Muscle layer of colon (tissue), 2 donors: ENCODE results near the gene LEP.

Experiments used
- H3K27ac ChIP-seq: one replicate; pipeline ENCODE4 v1.7.0; 2013; ENCODE audit warnings: low read depth, mild to moderate bottlenecking, low read length, moderate library complexity
- H3K27me3 ChIP-seq, 2 donors: one replicate each; pipeline ENCODE4 v1.7.0; 2013; ENCODE audit warnings: low read length in 2 of 2, mild to moderate bottlenecking in 2 of 2; ENCODE audit not compliant: insufficient read depth in 2 of 2, control insufficient read depth in 1 of 2
- H3K36me3 ChIP-seq: one replicate; pipeline ENCODE4 v1.7.0; 2013; ENCODE audit warnings: mild to moderate bottlenecking, low read length; ENCODE audit not compliant: insufficient read depth
- H3K4me1 ChIP-seq: one replicate; pipeline ENCODE4 v1.7.0; 2013; ENCODE audit warnings: mild to moderate bottlenecking, low read length; ENCODE audit not compliant: insufficient read depth
- H3K4me3 ChIP-seq, 2 donors: one replicate each; pipeline ENCODE4 v1.7.0; 2013; ENCODE audit warnings: low read length in 2 of 2, low read depth in 1 of 2, mild to moderate bottlenecking in 1 of 2, moderate library complexity in 1 of 2
- H3K9ac ChIP-seq: one replicate; pipeline ENCODE4 v1.7.0; 2013; ENCODE audit warnings: low read length
- H3K9me3 ChIP-seq: one replicate; pipeline ENCODE4 v1.7.0; 2013; ENCODE audit warnings: mild to moderate bottlenecking, low read length
- donor health status: abdominal sarcoma.
- donor health status: Adenocarcinoma of cecum.

LEP gene

DNA sequence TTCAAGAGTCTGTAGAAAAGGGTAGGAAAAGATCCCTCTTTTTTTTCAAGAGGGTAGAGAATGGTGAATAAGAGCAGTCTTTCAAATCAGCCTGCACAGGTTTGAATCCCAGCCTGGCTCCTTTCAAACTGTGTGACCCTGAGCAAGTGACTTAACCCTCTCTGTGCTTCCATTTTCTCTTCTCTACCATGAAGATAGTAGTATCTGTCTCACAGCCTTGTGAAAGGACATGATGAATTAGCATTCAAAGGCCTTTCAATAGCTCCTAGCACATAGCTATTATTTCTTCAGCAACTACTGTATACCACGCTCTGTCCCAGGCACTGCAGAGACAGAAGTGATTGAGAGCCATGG lies 25.4 kb downstream of the LEP start:
- H3K27me3 ChIP-seq = peaks cover 0 to 9% of the 10 kb centered on the region in 2 donors
- peaks cover 31% of the 10 kb centered on the region for H3K4me1 ChIP-seq
- peak overlapping the region; percentile 19 for H3K27ac ChIP-seq
- H3K36me3 ChIP-seq = no peaks in the 10 kb centered on the region
- H3K4me3 ChIP-seq = peak overlapping the region in 1 of 2 donors; percentile 59
- H3K9ac ChIP-seq = no peak overlapping the region
- no peaks in the 10 kb centered on the region for H3K9me3 ChIP-seq

DNA sequence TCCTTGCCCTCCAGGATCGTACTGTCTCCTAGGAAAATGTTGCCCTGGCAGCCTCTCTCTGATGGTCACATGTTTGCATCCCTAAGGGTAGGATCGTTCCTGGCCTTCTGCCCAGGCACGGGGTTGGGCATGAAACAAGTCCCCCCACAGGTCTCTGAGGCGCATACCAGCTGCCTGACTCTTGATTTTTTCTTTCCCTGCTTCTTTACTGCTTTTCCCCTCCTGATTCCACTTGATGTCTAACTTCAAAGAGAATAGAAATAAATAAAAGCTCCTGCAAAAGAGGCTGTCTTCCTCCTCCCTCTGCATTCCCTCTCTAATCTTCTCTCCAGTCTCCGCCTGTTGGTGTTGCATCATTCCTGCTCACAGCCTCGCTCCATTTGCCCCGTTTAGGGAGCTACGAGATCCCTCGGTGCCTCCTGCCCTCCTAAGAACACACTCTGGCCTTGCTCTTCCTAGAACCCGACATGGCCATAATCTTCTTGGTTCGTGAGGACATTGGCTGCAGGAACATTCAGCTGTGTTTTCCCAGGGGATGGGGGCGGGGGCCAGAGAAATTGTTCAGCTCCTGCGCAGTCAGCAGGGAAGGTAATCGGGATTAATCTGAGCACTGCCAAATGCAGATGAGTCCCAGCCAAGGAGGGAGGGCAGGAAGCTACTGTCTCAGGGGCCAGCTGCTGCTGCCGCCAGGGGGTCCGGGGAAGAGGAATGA lies 26.0 kb downstream of the LEP start:
- peak overlapping the region in 1 of 2 donors; percentile 59 for H3K4me3 ChIP-seq

DNA sequence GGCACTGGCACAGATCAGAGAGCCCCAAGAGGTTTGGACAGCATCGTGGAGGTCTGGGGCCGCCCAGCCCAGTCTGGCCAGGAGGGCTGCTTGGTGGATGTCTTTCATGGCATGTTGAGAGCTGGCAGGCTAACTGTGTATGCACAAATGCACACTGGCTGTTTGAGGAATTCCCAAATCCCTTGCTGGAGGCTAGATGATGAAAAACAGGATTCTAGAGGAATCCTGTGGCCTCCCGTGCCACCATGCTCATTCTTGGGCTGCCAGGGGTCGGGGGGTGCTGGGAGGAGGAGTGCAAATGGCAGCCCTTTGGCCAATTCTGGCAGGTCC lies 26.5 kb downstream of the LEP start:
- Histone ChIP-seq H3K27me3 (peaks cover 0 to 10% of the 10 kb centered on the region in 2 donors), H3K4me3 (peak overlapping the region in 1 of 2 donors; percentile 59), H3K4me1 (peaks cover 31% of the 10 kb centered on the region), H3K36me3 (no peaks in the 10 kb centered on the region), H3K9ac (no peak overlapping the region), H3K9me3 (no peaks in the 10 kb centered on the region), H3K27ac (peak overlapping the region; percentile 19)

More for the DNA sequence above, 26.0 kb downstream of the LEP start:
- H3K27ac ChIP-seq = peak overlapping the region; percentile 19
- H3K27me3 ChIP-seq = peaks cover 0 to 10% of the 10 kb centered on the region in 2 donors
- H3K36me3 ChIP-seq = no peaks in the 10 kb centered on the region
- peaks cover 31% of the 10 kb centered on the region for H3K4me1 ChIP-seq
- H3K9ac ChIP-seq = no peak overlapping the region
- no peaks in the 10 kb centered on the region for H3K9me3 ChIP-seq

DNA sequence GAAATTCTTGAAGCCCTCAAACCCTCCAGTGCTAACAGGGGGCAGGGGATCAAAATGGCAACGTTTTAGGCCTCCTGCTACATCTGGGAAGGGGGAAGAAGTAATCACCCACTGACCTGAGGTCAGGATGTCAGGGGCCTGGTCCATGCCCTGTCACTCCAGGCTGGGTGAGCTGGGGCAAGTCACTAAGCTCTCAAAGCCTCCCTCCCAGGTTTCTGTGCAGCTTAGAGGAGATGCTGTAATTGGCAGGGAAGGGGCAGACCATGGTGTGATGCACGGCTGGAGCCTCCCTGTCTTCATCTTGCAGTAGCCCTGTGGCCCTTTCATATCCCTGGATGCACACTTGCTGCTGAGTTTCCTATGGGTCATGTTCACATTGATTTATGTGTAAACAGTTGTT lies 27.2 kb downstream of the LEP start:
- Histone ChIP-seq H3K27ac (no peak overlapping the region), H3K27me3 (peaks cover 0 to 10% of the 10 kb centered on the region in 2 donors), H3K36me3 (no peaks in the 10 kb centered on the region), H3K4me1 (peaks cover 31% of the 10 kb centered on the region), H3K9me3 (no peaks in the 10 kb centered on the region), H3K4me3 (no peak overlapping the region), H3K9ac (no peak overlapping the region)

DNA sequence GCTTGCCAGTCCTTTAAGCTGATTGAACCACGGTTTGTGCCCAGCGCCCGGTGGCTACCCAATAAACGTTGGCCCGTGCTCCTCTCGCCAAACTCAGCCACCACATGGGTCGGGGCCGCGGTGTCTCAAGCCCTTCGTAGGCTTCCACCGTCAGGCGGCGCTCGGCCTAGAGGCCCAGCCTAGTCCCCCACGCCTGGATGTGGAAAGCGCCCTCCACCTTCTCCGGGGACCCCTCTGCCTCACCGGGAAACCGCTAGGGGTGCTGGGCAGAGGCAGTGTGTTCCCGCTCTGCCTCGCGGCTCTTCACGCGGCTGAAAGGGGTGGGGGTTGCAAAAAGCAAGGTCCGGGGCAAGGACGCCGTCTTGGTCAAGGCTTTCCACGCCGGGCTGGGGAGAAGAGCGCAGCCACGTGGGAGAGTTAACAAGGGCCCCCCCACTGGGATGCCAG lies 29.8 kb downstream of the LEP start:
- peak overlapping the region; percentile 21 to 23 for H3K4me3 ChIP-seq
- H3K9ac ChIP-seq = no peak overlapping the region
- peaks cover 0 to 10% of the 10 kb centered on the region in 2 donors for H3K27me3 ChIP-seq
- H3K4me1 ChIP-seq = peaks cover 31% of the 10 kb centered on the region
- H3K27ac ChIP-seq = no peak overlapping the region
- no peaks in the 10 kb centered on the region for H3K9me3 ChIP-seq
- no peaks in the 10 kb centered on the region for H3K36me3 ChIP-seq

DNA sequence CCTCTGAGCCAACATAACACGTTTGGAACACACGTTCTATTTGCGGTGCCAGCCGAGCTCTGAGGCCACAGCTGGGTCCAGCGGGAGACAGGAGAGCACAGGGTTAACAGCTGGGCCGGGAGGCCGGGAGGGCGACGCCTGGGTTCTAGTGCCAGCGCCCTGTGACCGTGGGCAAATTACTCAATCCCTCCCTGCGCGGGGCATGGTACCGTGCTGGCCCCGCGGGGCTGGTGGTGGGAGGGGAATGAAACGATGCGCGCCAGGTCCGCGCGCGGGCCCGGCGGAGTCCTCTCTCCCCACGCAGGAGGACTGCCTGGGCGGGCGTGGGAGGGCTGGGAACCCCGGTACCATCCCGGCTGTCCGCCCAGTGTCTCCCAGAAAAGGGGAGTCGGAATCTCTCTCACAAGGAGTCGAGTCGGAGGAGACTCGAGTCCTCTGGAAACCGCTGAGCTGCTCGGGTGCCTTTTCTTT lies 30.4 kb downstream of the LEP start:
- peaks cover 0 to 10% of the 10 kb centered on the region in 2 donors for H3K27me3 ChIP-seq
- no peaks in the 10 kb centered on the region for H3K9me3 ChIP-seq
- peak overlapping the region; percentile 21 to 23 for H3K4me3 ChIP-seq
- H3K9ac ChIP-seq = no peak overlapping the region
- H3K4me1 ChIP-seq = peaks cover 25% of the 10 kb centered on the region
- H3K36me3 ChIP-seq = no peaks in the 10 kb centered on the region
- H3K27ac ChIP-seq = no peak overlapping the region

DNA sequence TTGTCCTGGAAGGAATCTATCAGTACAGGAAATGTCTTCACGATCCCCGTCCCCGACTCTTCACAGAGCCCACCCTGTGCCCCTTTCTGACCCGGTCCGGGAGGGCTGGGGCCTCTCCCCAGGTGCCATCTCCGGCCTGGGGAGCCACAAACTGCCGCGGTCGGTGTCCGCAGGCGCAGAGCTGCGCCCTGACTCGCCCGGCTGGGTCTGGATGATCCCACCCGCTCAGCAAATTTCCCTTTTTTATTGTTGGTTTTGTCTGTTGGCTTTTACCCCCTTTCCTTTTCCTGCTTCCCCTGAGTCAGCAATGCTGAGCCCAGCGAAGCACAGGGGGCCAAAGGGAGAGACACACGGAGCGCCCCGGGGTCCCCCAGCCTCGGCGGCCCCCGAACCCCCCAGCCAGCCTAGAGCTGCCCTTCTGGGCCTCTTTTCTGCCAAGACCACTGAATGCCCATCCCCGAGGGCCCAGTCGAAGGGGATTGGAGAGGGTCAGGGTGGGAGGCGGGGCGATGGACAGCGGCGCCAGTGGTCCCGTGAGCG lies 30.9 kb downstream of the LEP start:
- Histone ChIP-seq H3K4me3 (peak overlapping the region; percentile 21 to 23), H3K36me3 (no peaks in the 10 kb centered on the region), H3K4me1 (peaks cover 20% of the 10 kb centered on the region), H3K9me3 (no peaks in the 10 kb centered on the region), H3K27ac (no peak overlapping the region), H3K9ac (no peak overlapping the region), H3K27me3 (peaks cover 0 to 10% of the 10 kb centered on the region in 2 donors)

DNA sequence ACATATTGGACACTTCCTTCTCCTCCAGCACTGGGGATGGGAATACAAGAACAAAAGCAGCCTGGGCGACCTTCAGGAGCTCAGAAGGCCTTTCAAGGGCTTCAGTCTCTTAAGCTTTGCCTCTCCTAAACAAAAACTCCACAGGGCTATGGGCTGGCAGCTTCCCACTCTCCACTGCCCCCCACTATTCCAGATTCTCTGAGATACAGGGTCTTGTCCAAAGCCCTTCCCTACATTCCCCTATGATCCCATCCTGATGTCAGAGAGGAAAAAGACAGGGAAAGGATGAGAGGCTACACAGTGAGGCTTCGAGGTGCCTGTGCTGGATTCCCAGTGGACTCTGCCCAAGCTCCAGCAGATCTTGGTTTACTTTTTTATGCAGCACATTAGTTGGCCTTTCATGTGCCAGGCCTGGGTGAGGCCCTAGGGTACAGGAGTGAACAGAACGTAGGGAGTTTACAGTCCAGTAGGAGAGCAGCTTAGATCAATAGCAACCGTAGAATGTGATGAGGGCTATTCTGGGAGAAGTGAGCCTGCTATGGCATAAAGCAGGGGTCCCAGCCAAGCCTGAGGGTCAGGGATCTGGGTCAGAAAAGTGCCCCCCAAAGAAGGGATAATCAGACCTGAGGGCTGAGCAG lies 33.3 kb downstream of the LEP start:
- H3K4me1 ChIP-seq = peaks cover 8% of the 10 kb centered on the region
- H3K4me3 ChIP-seq = no peak overlapping the region
- no peaks in the 10 kb centered on the region for H3K36me3 ChIP-seq
- no peak overlapping the region for H3K9ac ChIP-seq
- H3K27ac ChIP-seq = no peak overlapping the region
- H3K9me3 ChIP-seq = no peaks in the 10 kb centered on the region
- H3K27me3 ChIP-seq = peaks cover 0 to 10% of the 10 kb centered on the region in 2 donors

DNA sequence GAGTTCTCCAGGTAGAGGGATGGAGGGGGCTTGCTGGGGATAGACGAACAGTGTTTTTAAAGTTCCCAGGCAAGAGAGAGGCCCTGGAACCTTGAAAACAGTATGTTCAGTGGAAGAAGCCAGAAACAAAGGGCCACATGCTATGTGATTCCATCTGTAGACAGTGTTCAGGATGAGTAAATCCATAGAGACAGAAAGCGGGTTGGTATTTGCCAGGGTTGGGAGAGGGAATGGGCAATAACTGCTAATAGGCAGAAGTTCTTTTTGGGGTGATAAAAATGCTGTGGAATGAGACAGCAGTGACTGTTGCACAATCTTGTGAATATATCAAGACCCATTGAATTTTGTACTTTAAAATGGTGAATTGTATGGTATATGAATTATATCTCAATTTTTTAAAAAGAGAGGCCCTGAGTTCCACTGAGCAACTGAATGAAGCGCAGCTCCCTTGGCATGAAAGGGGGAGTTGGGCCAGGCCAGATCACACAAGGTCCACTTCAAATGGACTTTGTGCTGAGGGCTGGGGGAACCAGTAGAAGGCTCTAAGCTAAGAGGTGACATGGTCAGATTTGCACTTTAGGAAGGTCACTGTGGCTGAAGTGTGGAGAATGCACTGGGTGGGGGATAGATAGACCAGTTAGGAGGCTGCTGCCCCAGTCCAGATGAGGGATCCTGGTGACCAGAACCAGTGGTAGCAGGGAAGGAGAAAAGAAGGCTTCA lies 34.0 kb downstream of the LEP start:
- Histone ChIP-seq H3K9me3 (no peaks in the 10 kb centered on the region), H3K27me3 (peaks cover 0 to 10% of the 10 kb centered on the region in 2 donors), H3K9ac (no peak overlapping the region), H3K4me3 (no peak overlapping the region), H3K36me3 (no peaks in the 10 kb centered on the region), H3K27ac (no peak overlapping the region), H3K4me1 (peaks cover 8% of the 10 kb centered on the region)

DNA sequence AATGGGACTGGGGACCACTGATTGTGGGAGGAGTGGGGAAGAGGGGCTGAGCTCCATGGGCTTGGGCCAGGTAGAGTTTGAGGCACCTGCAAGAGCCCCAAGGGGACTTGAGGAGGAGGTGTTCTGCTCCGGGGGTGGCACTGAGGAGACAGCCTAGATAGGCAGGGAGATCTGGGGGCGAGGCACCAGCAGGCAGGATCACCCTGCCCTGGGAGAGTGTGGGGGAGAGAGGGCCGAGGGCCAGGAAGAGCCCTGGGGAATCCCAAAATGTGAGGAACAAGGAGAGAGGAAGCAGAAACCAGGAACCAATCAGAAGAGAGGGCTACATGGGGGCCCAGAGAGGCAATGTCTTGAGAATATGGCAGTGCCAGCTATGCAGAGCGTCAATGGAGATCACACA lies 34.6 kb downstream of the LEP start:
- Histone ChIP-seq H3K27ac (no peak overlapping the region), H3K9ac (no peak overlapping the region), H3K36me3 (no peaks in the 10 kb centered on the region), H3K4me1 (peaks cover 8% of the 10 kb centered on the region), H3K4me3 (no peak overlapping the region), H3K9me3 (no peaks in the 10 kb centered on the region), H3K27me3 (peaks cover 0 to 9% of the 10 kb centered on the region in 2 donors)

DNA sequence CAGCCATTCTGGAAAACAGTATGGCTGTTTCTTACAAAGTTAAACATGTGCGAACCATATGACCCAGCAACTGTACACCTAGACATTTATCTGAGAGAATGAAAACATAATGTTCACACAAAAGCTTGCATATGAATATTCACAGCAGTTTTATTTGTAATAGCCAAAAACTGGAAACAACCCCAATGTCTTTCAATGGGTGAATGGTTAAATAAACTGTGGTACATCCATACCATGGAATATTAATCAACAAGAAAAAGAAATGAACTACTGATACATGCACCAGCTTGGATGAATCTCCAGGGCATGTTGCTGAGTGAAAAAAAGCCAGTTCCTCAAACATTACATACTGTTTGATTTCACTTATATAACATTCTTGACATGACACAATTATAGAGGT lies 37.3 kb downstream of the LEP start:
- no peak overlapping the region for H3K9ac ChIP-seq
- H3K9me3 ChIP-seq = no peaks in the 10 kb centered on the region
- H3K36me3 ChIP-seq = no peaks in the 10 kb centered on the region
- H3K27ac ChIP-seq = no peak overlapping the region
- H3K4me1 ChIP-seq = no peaks in the 10 kb centered on the region
- no peak overlapping the region for H3K4me3 ChIP-seq
- H3K27me3 ChIP-seq = no peaks in the 10 kb centered on the region
